K562 (cell line): ENCODE measurements around the gene GAB2. TPM values are rescaled to one million over a fixed set of nuclear protein-coding genes. Genes with fewer than 3 reads are reported as not detected.

Experiments used
- CBX2 ChIP-seq: fragments of 200-600 bp; sonication (generic); IDR thresholded peaks from one replicate; pipeline ENCODE4 v1.6.1; 2012; ENCODE audit warnings: mild to moderate bottlenecking, low read length, inconsistent platforms; ENCODE audit not compliant: insufficient read depth, poor library complexity, severe bottlenecking
- CEBPB ChIP-seq: fragments of 450-650 bp; IDR thresholded peaks from 2 replicates; pipeline ENCODE4 v1.6.1; 2016; ENCODE audit warnings: missing genetic modification characterization, missing compliant biosample characterization
- GATA2 ChIP-seq: sonication (generic); formaldehyde crosslinking; IDR thresholded peaks from 2 replicates; pipeline ENCODE4 v1.4.0; 2020; ENCODE audit warnings: mild to moderate bottlenecking, missing genetic modification reagents
- ILF3 ChIP-seq: fragments of 450-650 bp; IDR thresholded peaks from 2 replicates; pipeline ENCODE4 v1.6.1; 2018; ENCODE audit warnings: antibody characterized with exemption, mild to moderate bottlenecking, moderate library complexity, borderline replicate concordance
- polyA plus RNA-seq, 8 experiments: library from polyadenylated mRNA; depleted of rRNA in 4 of 8; stranded (reverse) in 5 of 8; unstranded in 3 of 8; fragments of >200 nt; fragmentation: Nextera tagmentation in 2 of 8; fragmentation: Illumina TruSeq in 1 of 8; extraction: Ambion mirVana in 2 of 8; extraction: Trizol in 1 of 8; gene quantifications; 2 replicates each; pipeline versions ENCODE4 v1.2.1 to v1.2.3, GENCODE V29; 2011 to 2014; ENCODE audit warnings: inconsistent platforms in 1 of 8, missing spikeins in 1 of 8
- total RNA-seq, 7 experiments: library from RNA; depleted of rRNA in 6 of 7; stranded (reverse); fragments of >200 nt in 6 of 7; fragmentation: Illumina TruSeq in 2 of 7; extraction: Trizol in 2 of 7; gene quantifications; 2 replicates each; pipeline versions ENCODE4 v1.2.1 to v1.2.3, GENCODE V29; 2011 to 2021; ENCODE audit warnings: low replicate concordance in 1 of 7
- TF ChIP-seq, protein P1 (sequence below), 2 experiments: fragments of 450-650 bp in 1 of 2; sonication (generic) in 1 of 2; formaldehyde crosslinking in 1 of 2; IDR thresholded peaks; 2 replicates each; pipeline versions ENCODE4 v1.7.1 to v1.9.0; 2016 to 2022; ENCODE audit warnings: inconsistent platforms in 1 of 2, mild to moderate bottlenecking in 1 of 2, missing genetic modification reagents in 1 of 2

Gene GAB2
- total and polyA plus RNA-seq, 9 of the 15 experiments (the other 6 are each of a cell fraction or from before 2014, with no cell fraction given), result 2.3 to 35.2 (median 16.1) TPM

DNA sequence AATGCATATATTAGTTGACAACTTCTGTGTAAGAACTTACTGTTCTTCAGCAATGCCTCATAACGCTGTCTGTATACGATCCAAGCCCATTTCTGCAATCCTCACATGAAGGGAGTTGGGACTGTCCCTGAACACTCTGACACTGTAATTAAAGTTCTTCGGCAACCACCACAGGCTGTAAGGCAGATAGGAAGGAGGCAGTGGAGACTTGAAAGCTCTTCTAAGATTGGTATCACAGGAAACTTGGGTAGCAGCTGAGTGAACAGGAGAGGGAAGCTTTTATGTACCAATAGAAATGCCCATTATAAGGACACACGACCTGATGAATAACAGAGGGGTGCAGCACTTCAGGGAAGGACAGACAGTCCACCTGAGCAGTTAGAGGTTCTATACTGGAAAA, 12.0 kb upstream of the GAB2 start (continued):
- TF ChIP-seq, protein P1, sequence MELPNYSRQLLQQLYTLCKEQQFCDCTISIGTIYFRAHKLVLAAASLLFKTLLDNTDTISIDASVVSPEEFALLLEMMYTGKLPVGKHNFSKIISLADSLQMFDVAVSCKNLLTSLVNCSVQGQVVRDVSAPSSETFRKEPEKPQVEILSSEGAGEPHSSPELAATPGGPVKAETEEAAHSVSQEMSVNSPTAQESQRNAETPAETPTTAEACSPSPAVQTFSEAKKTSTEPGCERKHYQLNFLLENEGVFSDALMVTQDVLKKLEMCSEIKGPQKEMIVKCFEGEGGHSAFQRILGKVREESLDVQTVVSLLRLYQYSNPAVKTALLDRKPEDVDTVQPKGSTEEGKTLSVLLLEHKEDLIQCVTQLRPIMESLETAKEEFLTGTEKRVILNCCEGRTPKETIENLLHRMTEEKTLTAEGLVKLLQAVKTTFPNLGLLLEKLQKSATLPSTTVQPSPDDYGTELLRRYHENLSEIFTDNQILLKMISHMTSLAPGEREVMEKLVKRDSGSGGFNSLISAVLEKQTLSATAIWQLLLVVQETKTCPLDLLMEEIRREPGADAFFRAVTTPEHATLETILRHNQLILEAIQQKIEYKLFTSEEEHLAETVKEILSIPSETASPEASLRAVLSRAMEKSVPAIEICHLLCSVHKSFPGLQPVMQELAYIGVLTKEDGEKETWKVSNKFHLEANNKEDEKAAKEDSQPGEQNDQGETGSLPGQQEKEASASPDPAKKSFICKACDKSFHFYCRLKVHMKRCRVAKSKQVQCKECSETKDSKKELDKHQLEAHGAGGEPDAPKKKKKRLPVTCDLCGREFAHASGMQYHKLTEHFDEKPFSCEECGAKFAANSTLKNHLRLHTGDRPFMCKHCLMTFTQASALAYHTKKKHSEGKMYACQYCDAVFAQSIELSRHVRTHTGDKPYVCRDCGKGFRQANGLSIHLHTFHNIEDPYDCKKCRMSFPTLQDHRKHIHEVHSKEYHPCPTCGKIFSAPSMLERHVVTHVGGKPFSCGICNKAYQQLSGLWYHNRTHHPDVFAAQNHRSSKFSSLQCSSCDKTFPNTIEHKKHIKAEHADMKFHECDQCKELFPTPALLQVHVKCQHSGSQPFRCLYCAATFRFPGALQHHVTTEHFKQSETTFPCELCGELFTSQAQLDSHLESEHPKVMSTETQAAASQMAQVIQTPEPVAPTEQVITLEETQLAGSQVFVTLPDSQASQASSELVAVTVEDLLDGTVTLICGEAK (IDR thresholded peaks at IDR 0.05), result peak; percentile 81
- TF ChIP-seq, protein P1 (CRISPR knock-in tag; IDR thresholded peaks at IDR 0.05), result no peak
- TF ChIP-seq CEBPB (tag), result no peak
- no peak for TF ChIP-seq CBX2
- 0 out of 2 replicates have a peak, but pooled peaks have one; percentile 21 for TF ChIP-seq GATA2 (CRISPR knock-in tag)
- TF ChIP-seq ILF3, result no peak
